Endothelial cell (in vitro differentiated cells): ENCODE results near the gene HECTD1. TPM values are rescaled to one million over a fixed set of nuclear protein-coding genes. Genes with fewer than 3 reads are reported as not detected.
"Not testable (repeated sequence)": the region's sequence is repeated elsewhere in the genome, so short reads cannot be mapped to it uniquely, and the experiment has no call there.

Source experiments
- DNase-seq: peaks from one replicate; pipeline ENCODE4 v3.0.0; 2021; ENCODE audit warnings: low spot score
- H3K27ac Mint-ChIP-seq: one replicate; pipeline ENCODE4 v1.8.0; 2021; ENCODE audit warnings: mixed read lengths, inconsistent platforms; ENCODE audit not compliant: unreplicated experiment
- H3K27me3 Mint-ChIP-seq: one replicate; pipeline ENCODE4 v1.8.0; 2021; ENCODE audit warnings: mild to moderate bottlenecking, moderate library complexity, mixed read lengths, inconsistent platforms; ENCODE audit not compliant: unreplicated experiment
- H3K36me3 Mint-ChIP-seq: one replicate; pipeline ENCODE4 v1.8.0; 2021; ENCODE audit warnings: mild to moderate bottlenecking, low read depth, mixed read lengths, inconsistent platforms; ENCODE audit not compliant: unreplicated experiment
- H3K4me1 Mint-ChIP-seq: one replicate; pipeline ENCODE4 v1.8.0; 2021; ENCODE audit warnings: mild to moderate bottlenecking, mixed read lengths, inconsistent platforms; ENCODE audit not compliant: unreplicated experiment
- H3K4me3 Mint-ChIP-seq: one replicate; pipeline ENCODE4 v1.8.0; 2021; ENCODE audit warnings: mild to moderate bottlenecking, mixed read lengths, inconsistent platforms; ENCODE audit not compliant: unreplicated experiment
- H3K9me3 Mint-ChIP-seq: one replicate; pipeline ENCODE4 v1.8.0; 2021; ENCODE audit warnings: mixed read lengths, inconsistent platforms; ENCODE audit not compliant: unreplicated experiment
- total RNA-seq: library from RNA; stranded (reverse); fragmentation: NEBNext Ultra II Directional; extraction: Animal tissue kit (Norgen Biotek cat#: 25700); gene quantifications from one replicate; pipeline ENCODE4 v1.2.1, GENCODE V29; 2021; ENCODE audit not compliant: unreplicated experiment
- TF ChIP-seq, protein P1 (sequence below): fragments of 200-600 bp; sonication (generic); IDR thresholded peaks from one replicate; pipeline ENCODE4 v1.5.0; 2021; ENCODE audit warnings: antibody characterized with exemption; ENCODE audit not compliant: unreplicated experiment

HECTD1 gene
- total RNA-seq, 1 donor from 2014 or later: 222 TPM

GRCh38 chr14:31057035-31057434 lies 150.6 kb downstream of the HECTD1 start:
- Mint-ChIP-seq H3K36me3 (peaks cover 3% of the 10 kb centered on the region), H3K4me3 (no peak overlapping the region), H3K9me3 (no peaks in the 10 kb centered on the region), H3K4me1 (peaks cover 10% of the 10 kb centered on the region), H3K27ac (no peak overlapping the region), H3K27me3 (peaks cover 2% of the 10 kb centered on the region)
- no peak for DNase-seq
- TF ChIP-seq, protein P1, sequence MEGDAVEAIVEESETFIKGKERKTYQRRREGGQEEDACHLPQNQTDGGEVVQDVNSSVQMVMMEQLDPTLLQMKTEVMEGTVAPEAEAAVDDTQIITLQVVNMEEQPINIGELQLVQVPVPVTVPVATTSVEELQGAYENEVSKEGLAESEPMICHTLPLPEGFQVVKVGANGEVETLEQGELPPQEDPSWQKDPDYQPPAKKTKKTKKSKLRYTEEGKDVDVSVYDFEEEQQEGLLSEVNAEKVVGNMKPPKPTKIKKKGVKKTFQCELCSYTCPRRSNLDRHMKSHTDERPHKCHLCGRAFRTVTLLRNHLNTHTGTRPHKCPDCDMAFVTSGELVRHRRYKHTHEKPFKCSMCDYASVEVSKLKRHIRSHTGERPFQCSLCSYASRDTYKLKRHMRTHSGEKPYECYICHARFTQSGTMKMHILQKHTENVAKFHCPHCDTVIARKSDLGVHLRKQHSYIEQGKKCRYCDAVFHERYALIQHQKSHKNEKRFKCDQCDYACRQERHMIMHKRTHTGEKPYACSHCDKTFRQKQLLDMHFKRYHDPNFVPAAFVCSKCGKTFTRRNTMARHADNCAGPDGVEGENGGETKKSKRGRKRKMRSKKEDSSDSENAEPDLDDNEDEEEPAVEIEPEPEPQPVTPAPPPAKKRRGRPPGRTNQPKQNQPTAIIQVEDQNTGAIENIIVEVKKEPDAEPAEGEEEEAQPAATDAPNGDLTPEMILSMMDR: no peak

- H3K4me1 Mint-ChIP-seq, H3K27ac Mint-ChIP-seq, H3K27me3 Mint-ChIP-seq, H3K36me3 Mint-ChIP-seq, DNase-seq, H3K4me3 Mint-ChIP-seq, H3K9me3 Mint-ChIP-seq: not testable (repeated sequence)
Measured at GRCh38 chr14:31052905-31053586, 154.5 kb downstream of the HECTD1 start.

DNA sequence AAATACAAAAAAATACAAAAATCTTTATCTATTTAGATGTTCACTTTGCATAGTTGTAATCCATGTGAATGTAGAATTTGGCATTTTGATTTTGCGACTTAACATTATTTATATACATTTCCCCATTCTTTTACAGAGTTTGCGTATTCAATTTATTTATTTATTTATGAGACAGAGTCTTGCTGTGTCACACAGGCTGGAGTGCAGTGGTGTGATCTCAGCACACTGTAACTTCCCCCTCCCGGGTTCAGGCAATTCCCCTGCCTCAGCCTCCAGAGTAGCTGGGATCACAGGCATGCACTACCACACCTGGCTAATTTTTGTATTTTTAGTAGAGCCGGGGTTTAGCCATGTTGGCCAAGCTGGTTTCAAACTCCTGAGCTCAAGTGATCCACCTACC lies 156.1 kb downstream of the HECTD1 start:
- H3K9me3 Mint-ChIP-seq: no peaks in the 10 kb centered on the region
- H3K36me3 Mint-ChIP-seq: no peaks in the 10 kb centered on the region
- H3K4me3 Mint-ChIP-seq: no peak overlapping the region

GRCh38 chr14:31051023-31051422 lies 156.6 kb downstream of the HECTD1 start:
- Mint-ChIP-seq H3K4me1 (no peaks in the 10 kb centered on the region), H3K9me3 (no peaks in the 10 kb centered on the region), H3K4me3 (no peak overlapping the region), H3K27me3 (peaks cover 2% of the 10 kb centered on the region), H3K36me3 (no peaks in the 10 kb centered on the region), H3K27ac (no peak overlapping the region)
- no peak for DNase-seq
- TF ChIP-seq, protein P1: no peak

More for the DNA sequence above, 156.1 kb downstream of the HECTD1 start:
- no peak overlapping the region for H3K27ac Mint-ChIP-seq
- H3K27me3 Mint-ChIP-seq: peaks cover 2% of the 10 kb centered on the region
- TF ChIP-seq, protein P1: no peak
- DNase-seq: no peak
- H3K4me1 Mint-ChIP-seq: no peaks in the 10 kb centered on the region

Other genes starting within 250 kb of the HECTD1 start
- 9.2 TPM for gene AP4S1, start 182.1 kb downstream of the HECTD1 start, total RNA-seq
- gene STRN3, start 181.4 kb downstream of the HECTD1 start, total RNA-seq: 42.7 TPM
- gene HEATR5A, start 212.8 kb upstream of the HECTD1 start, total RNA-seq: 25.3 TPM
- gene DTD2, start 249.7 kb upstream of the HECTD1 start, total RNA-seq: 5.1 TPM